ENCODE measurements around the gene FOXJ3.
"Not testable (repeated sequence)": the region's sequence is repeated elsewhere in the genome, so short reads cannot be mapped to it uniquely, and the experiment has no call there.

FOXJ3 gene

DNA sequence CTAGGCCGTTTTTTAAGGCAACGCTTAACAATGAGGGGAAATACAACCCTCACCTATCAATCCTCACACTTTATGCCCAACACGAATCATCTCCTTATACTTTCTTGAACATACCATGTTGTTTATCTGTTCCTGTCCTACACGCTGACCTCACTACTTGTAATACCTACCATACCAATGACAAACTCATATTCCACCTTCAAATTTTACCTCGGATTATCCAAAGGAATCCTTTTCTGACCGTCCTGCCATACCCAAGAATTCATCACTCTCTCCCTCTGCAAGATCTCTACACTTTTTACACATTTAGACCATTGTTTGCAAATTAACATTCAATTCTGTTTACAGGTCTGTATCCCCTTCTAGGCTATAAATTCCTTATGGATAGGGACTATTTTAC lies 106.1 kb downstream of the FOXJ3 start:
- no peak overlapping the region for H3K9ac ChIP-seq (ENCODE audit: low read depth, low read length)
- H3K36me3 ChIP-seq (ENCODE audit: insufficient read depth, low read length), result no peaks in the 10 kb centered on the region
- no peaks in the 10 kb centered on the region for H3K9me3 ChIP-seq (ENCODE audit: control insufficient read depth, insufficient read depth, low read length)
- H3K4me1 ChIP-seq (ENCODE audit: insufficient read depth, low read length), result no peaks in the 10 kb centered on the region

DNA sequence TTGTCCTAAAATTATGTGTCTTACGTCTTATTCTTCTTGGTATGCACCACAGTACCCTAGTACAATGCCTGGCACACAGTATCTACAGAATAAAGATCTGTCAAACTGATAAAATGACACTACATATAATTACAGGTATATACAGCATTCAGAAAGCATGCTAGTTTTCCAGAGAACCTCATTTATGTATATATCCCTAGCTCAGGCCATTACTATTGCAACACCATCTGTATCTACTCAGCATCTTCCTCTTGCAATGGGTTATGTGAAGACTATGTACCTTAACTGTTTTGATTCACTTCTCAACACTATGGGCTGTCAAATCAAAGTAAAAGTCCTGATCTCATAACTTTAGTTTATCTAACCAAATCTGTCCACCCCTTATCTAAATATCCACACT lies 112.0 kb downstream of the FOXJ3 start:
- no peaks in the 10 kb centered on the region for H3K4me1 ChIP-seq (ENCODE audit: insufficient read depth, low read length)
- H3K9ac ChIP-seq (ENCODE audit: low read depth, low read length), result no peak overlapping the region
- H3K9me3 ChIP-seq (ENCODE audit: control insufficient read depth, insufficient read depth, low read length), result no peaks in the 10 kb centered on the region
- no peaks in the 10 kb centered on the region for H3K36me3 ChIP-seq (ENCODE audit: insufficient read depth, low read length)

DNA sequence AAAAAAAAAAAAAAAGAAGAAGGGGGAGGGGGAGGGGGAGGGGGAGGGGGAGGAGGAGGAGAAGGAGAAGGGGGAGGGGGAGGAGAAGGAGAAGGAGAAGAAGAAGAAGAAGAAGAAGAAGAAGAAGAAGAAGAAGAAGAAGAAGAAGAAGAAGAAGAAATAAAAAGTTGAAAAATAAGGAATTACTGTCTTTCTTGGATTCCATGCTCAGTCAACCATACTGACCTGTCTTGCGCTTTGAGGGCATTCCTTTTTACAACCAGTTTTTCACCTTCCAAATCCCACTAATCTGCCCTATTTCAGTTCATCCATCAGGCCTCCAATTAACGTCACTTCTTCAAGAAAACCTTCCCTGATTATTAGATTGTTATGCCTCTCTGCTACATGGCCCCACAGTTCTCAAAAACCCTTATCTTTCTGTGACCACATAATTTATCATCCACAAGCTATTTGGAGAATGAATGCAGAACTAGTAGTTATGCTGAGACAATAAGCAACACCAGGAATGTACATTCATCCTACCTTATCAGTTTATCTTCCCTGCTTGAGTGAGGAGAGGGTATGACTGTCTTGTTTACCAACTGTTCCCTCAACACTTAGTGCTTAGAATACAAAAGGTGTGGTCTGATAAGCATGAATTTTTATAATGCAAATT lies 113.0 kb downstream of the FOXJ3 start:
- Histone ChIP-seq H3K9ac (ENCODE audit: low read depth, low read length) (no peak overlapping the region), H3K36me3 (ENCODE audit: insufficient read depth, low read length) (no peaks in the 10 kb centered on the region), H3K9me3 (ENCODE audit: control insufficient read depth, insufficient read depth, low read length) (no peaks in the 10 kb centered on the region), H3K4me1 (ENCODE audit: insufficient read depth, low read length) (no peaks in the 10 kb centered on the region)

DNA sequence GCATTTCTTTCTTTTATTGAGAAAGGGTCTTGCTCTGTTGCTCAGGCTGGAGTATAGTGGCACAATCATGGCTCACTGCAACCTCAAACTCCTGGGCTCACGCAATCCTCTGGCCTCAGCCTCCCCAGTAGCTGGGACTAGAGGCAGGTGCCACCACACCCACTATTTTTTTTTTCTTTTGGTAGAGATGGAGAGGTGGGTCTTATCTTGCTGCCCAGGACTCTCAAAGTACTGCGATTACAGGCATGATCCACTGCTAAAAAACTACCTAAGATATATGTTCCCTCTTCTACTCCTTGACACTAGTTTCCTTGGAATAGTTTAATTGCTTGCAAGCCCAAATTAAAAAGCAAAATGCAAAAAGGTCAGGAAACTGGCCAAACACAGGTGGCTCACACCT lies 113.6 kb downstream of the FOXJ3 start:
- Histone ChIP-seq H3K4me1 (ENCODE audit: insufficient read depth, low read length) (no peaks in the 10 kb centered on the region), H3K36me3 (ENCODE audit: insufficient read depth, low read length) (no peaks in the 10 kb centered on the region), H3K9me3 (ENCODE audit: control insufficient read depth, insufficient read depth, low read length) (no peaks in the 10 kb centered on the region), H3K9ac (ENCODE audit: low read depth, low read length) (no peak overlapping the region)

DNA sequence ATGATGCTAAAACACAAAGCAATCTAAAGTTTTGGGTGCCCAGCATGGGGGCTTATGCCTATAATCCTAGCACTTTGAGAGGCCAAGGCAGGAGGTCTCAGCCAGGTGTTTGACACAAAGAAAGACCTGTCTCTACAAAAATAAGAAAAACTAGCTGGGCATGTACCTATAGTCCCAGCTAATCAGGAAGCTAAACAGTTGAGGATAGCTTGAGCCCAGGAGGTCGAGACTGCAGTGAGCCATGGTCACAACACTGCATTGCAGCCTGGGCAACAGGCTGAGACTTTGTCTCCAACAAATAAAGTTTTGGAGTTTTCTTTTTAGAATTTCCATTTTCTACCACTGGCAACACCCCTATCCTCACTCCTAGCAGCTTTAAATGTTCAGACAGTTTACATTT lies 115.4 kb downstream of the FOXJ3 start:
- Histone ChIP-seq H3K4me1 (ENCODE audit: insufficient read depth, low read length) (no peaks in the 10 kb centered on the region), H3K9me3 (ENCODE audit: control insufficient read depth, insufficient read depth, low read length) (no peaks in the 10 kb centered on the region), H3K9ac (ENCODE audit: low read depth, low read length) (no peak overlapping the region), H3K36me3 (ENCODE audit: insufficient read depth, low read length) (no peaks in the 10 kb centered on the region)

DNA sequence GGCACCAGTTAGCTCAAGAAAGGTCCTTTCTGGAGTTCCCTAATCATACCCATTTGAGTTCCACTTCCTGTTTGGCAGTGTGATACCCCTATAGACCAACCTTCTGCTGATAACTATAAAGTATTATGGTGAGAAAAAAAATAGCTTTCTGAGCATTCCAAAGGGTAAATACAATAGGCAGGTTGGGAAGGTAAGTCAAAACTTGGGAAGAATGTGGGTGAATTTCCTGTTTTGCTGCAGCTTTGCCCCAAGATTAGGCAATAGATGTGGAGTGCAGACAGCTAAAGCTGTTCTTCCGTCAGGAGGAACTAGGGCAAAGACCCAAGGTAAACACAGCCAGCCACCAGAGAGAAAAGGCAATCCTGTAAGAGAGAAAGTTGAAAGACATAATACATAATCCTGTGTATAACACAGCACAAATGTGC lies 120.6 kb downstream of the FOXJ3 start:
- Histone ChIP-seq H3K4me1 (ENCODE audit: insufficient read depth, low read length) (peaks cover 10% of the 10 kb centered on the region), H3K36me3 (ENCODE audit: insufficient read depth, low read length) (no peaks in the 10 kb centered on the region), H3K9me3 (ENCODE audit: control insufficient read depth, insufficient read depth, low read length) (no peaks in the 10 kb centered on the region; the same call in 1 of the 2 replicates), H3K9ac (ENCODE audit: low read depth, low read length) (no peak overlapping the region)

DNA sequence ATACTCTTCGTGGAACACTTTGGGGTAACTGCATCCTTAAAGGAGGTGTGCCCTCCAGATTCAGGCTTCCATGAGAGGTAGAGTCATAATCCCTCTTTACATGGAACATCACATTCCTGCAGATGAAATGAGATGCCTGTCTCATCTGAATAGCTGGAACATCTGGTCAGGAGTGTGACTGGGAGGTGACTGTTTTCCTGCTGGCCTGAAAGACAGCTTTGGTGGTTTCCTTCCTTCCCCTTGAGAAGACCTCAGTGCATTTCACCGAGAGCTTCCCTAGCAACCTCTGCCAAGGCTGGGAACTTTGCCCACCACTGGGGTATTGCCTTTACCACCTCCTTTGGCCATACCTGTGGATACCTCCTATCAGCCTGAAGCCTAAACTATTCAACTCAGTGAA lies 123.8 kb downstream of the FOXJ3 start:
- Histone ChIP-seq H3K36me3 (ENCODE audit: insufficient read depth, low read length) (no peaks in the 10 kb centered on the region; the same call in 1 of the 2 replicates), H3K4me1 (ENCODE audit: insufficient read depth, low read length) (peaks cover 10% of the 10 kb centered on the region), H3K9me3 (ENCODE audit: control insufficient read depth, insufficient read depth, low read length) (no peaks in the 10 kb centered on the region; the same call in 1 of the 2 replicates), H3K9ac (ENCODE audit: low read depth, low read length) (no peak overlapping the region)

DNA sequence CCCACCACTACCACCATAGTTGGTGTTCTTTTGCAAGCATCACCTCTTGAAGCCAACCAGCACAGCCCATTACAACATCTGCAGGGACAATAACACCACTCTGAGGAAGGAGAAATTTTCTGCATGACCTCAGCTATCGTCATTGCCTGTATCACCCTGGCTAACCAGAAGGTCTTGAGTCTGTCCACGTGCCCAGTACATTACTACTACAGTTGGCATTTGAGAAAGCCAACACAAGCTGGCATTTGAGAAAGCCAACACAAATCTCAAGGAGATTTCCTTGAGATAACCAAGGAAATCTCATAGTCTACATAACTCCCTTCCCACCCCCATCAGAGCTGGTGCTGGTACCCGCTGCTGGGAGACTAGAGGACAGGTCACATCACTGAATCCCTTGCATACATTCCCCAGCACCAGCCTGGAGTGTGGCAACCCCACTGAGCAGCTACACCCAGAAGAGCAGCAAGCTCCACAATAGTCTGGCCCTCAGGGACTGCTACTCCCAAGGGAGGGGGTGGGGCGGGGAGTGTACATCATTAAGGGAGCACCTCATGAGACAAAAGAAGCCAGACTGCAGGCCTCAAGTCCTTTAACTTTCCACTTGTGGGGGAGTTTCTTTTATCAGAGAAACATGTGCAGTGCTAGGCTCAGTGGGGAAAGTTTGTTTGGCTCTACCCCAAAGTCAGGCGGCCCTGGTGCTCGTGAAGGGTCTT lies 124.5 kb downstream of the FOXJ3 start:
- H3K36me3 ChIP-seq (ENCODE audit: insufficient read depth, low read length), result no peaks in the 10 kb centered on the region; the same call in 1 of the 2 replicates
- no peak overlapping the region for H3K9ac ChIP-seq (ENCODE audit: low read depth, low read length)
- no peaks in the 10 kb centered on the region; the same call in 1 of the 2 replicates for H3K9me3 ChIP-seq (ENCODE audit: control insufficient read depth, insufficient read depth, low read length)
- H3K4me1 ChIP-seq (ENCODE audit: insufficient read depth, low read length), result peaks cover 10% of the 10 kb centered on the region

DNA sequence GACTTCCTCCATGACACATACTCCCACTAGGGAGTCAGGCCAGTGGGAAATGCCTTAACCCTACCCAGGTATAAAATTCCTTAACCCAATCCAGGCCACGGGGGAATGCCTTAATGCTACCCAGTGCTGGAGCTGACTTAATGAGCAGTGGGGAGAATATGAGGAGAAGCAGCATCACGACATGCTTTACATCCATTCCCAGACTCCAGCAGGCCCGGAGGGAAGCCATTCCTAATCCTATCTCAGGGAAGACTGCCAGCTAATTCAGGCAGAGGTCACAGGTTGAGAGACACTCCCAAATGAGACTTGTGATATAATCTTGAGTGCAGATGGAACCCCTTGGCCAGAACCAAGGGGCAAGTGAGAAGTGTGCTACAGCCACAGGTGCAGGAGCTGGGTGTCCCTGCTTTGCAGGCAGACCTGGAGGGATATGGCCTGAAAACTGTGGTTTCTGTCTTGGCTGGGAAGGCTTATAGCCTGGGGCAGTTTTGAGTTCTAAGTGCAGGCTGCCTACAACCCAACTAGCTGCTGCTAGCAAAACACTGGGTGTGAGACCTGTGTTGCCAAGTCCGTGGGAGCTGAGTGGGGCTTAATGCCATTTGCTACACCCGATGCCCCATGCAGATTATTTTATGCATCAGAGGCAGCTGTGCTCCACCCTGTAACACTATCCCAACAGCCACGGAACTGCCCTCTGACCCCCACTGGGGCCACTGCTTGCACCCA lies 125.3 kb downstream of the FOXJ3 start:
- H3K4me1 ChIP-seq (ENCODE audit: insufficient read depth, low read length), result peaks cover 10% of the 10 kb centered on the region
- H3K9ac ChIP-seq (ENCODE audit: low read depth, low read length), result no peak overlapping the region
- H3K9me3 ChIP-seq (ENCODE audit: control insufficient read depth, insufficient read depth, low read length), result no peaks in the 10 kb centered on the region; the same call in 1 of the 2 replicates
- no peaks in the 10 kb centered on the region; the same call in 1 of the 2 replicates for H3K36me3 ChIP-seq (ENCODE audit: insufficient read depth, low read length)

DNA sequence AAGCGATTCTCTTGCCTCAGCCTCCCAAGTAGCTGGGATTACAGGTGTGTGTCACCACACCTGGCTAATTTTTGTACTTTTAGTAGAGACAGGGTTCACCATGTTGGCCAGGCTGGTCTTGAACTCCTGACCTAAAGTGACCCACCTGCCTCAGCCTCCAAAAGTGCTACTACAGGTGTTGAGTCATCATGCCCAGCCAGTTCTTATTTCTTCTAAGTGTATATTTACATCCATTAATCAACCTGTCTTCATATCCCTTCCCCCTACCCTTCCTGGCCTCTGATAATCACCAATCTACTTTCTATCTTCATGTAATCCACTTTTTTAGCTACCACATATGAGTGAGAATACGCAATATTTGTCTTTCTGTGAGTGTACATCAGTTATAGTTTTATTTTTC lies 128.1 kb downstream of the FOXJ3 start:
- H3K9ac ChIP-seq (ENCODE audit: low read depth, low read length); H3K9me3 ChIP-seq (ENCODE audit: control insufficient read depth, insufficient read depth, low read length); H3K4me1 ChIP-seq (ENCODE audit: insufficient read depth, low read length); H3K36me3 ChIP-seq (ENCODE audit: insufficient read depth, low read length): not testable (repeated sequence)

DNA sequence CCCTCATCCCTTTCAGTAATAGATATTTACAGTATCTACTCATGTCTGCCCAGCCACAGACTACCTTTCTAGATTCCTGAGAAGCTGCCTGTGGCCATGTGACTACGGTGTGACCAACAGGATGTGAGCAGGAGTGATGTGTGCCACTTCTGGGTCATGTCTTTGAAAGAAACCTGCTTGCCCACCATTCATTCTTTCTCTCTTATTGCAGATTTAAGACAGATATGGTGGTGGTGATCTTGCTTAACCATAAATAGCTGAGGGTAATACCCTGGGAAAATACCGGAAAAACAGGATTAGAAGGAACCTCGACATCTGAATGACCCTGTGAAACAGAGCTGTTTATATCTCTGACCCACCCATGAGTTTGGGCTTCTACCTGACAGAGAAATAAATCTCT lies 128.9 kb downstream of the FOXJ3 start:
- H3K4me1 ChIP-seq (ENCODE audit: insufficient read depth, low read length), result peaks cover 6% of the 10 kb centered on the region; the same call in 1 of the 2 replicates
- H3K9ac ChIP-seq (ENCODE audit: low read depth, low read length), result no peak overlapping the region
- H3K36me3 ChIP-seq (ENCODE audit: insufficient read depth, low read length), result no peaks in the 10 kb centered on the region; the same call in 1 of the 2 replicates

DNA sequence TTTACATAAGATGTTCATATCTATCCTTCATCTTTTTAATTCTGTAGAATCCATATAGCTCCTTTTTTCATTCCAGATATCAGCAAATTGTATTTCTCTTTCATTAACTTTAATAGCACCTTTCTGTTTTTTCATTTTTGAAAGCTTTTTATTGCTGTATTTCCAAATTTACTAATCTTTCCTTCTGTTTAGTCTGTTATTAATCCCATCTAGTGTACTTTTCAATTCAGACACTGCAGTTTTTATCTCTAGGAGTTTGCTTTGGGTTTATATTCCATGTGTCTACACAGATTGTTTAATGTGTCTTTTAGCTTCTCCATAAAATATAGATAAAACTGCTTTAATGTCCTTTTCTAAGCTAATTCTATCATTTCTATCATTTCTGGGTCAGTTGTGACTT lies 133.0 kb downstream of the FOXJ3 start:
- no peaks in the 10 kb centered on the region for H3K4me1 ChIP-seq (ENCODE audit: insufficient read depth, low read length)
- no peak overlapping the region for H3K9ac ChIP-seq (ENCODE audit: low read depth, low read length)
- H3K9me3 ChIP-seq (ENCODE audit: control insufficient read depth, insufficient read depth, low read length), result no peaks in the 10 kb centered on the region
- H3K36me3 ChIP-seq (ENCODE audit: insufficient read depth, low read length), result peaks cover 3% of the 10 kb centered on the region

More for the DNA sequence above, 128.9 kb downstream of the FOXJ3 start:
- H3K9me3 ChIP-seq (ENCODE audit: control insufficient read depth, insufficient read depth, low read length), result no peaks in the 10 kb centered on the region

DNA sequence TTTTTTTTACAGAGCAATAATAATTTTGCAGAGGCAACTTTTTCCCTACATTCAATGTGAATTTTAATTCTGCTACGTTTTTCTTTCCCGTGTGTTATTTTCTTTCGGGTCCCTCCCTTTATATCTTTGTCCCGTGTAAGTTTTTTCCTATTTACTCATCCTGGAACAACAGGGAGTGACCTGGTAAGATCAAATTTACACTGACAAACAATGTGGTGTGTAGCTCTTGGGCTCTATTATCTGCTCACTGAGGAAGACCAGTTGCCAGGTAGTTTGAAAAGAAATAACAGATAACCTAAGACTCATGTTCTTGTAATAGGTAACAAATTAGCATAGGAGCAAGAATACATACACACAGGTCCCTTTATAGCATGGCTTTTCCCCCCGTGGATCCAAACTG lies 136.8 kb downstream of the FOXJ3 start:
- no peaks in the 10 kb centered on the region for H3K4me1 ChIP-seq (ENCODE audit: insufficient read depth, low read length)
- H3K9ac ChIP-seq (ENCODE audit: low read depth, low read length), result no peak overlapping the region
- peaks cover 3% of the 10 kb centered on the region for H3K36me3 ChIP-seq (ENCODE audit: insufficient read depth, low read length)
- no peaks in the 10 kb centered on the region for H3K9me3 ChIP-seq (ENCODE audit: control insufficient read depth, insufficient read depth, low read length)

DNA sequence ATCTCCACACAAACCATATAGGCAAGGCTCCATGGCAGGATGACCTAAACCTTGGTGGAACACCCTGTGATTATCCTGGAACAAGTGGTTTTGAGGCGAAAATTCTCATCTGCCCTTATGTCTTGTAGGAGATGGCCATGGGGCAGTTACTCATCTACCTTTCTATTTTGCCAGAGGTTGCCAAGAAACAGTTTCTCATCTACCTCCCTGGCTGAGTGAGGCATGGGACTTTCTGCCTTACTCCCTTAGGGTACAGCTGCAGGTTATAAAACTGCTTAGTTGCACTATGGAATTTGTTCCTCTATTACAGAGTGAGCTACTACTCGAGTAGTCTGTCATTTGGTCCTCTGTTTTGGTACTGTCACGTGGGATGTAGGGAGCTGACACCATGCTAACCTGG lies 139.2 kb downstream of the FOXJ3 start:
- Histone ChIP-seq H3K36me3 (ENCODE audit: insufficient read depth, low read length) (peaks cover 3% of the 10 kb centered on the region), H3K4me1 (ENCODE audit: insufficient read depth, low read length) (no peaks in the 10 kb centered on the region), H3K9ac (ENCODE audit: low read depth, low read length) (no peak overlapping the region), H3K9me3 (ENCODE audit: control insufficient read depth, insufficient read depth, low read length) (no peaks in the 10 kb centered on the region)
